GM18519 (cell line): ENCODE results near the gene APOBEC3H.
"Not testable (repeated sequence)": the region's sequence is repeated elsewhere in the genome, so short reads cannot be mapped to it uniquely, and the experiment has no call there.

ENCODE experiments used
- ATAC-seq: cut with Tn5 transposase; IDR thresholded peaks from one replicate; pipeline ENCODE4 v1.9.1; 2021; ENCODE audit warnings: mild to moderate bottlenecking, moderate library complexity; ENCODE audit not compliant: unreplicated experiment, low FRiP score

APOBEC3H gene

GRCh38 chr22:39097098-39098020, at the start of gene APOBEC3H:
TSS of gene APOBEC3H (plus strand) at chr22:39097244. CDS start at chr22:39100279, 3,035 bp downstream.
- no peak for ATAC-seq

GRCh38 chr22:39049486-39049885, 47.6 kb upstream of the APOBEC3H start:
- not testable (repeated sequence) for ATAC-seq

GRCh38 chr22:39051844-39052495, 45.1 kb upstream of the APOBEC3H start:
- ATAC-seq, result not testable (repeated sequence)

- ATAC-seq, result no peak
These were observed 41.4 kb upstream of the APOBEC3H start for GRCh38 chr22:39055658-39056057.

GRCh38 chr22:39061290-39061689, 35.8 kb upstream of the APOBEC3H start:
- ATAC-seq, result not testable (repeated sequence)

GRCh38 chr22:39061951-39062350, 35.1 kb upstream of the APOBEC3H start:
- not testable (repeated sequence) for ATAC-seq

GRCh38 chr22:39063904-39064303, 33.1 kb upstream of the APOBEC3H start:
- ATAC-seq, result not testable (repeated sequence)

- not testable (repeated sequence) for ATAC-seq
These were observed 30.4 kb upstream of the APOBEC3H start for GRCh38 chr22:39066442-39067276.

GRCh38 chr22:39068033-39068785, 28.8 kb upstream of the APOBEC3H start:
- no peak for ATAC-seq

GRCh38 chr22:39070186-39070585, 26.9 kb upstream of the APOBEC3H start:
- ATAC-seq, result no peak

- not testable (repeated sequence) for ATAC-seq
These were observed 24.5 kb upstream of the APOBEC3H start for GRCh38 chr22:39072581-39072981.

- no peak for ATAC-seq
These were observed 23.1 kb upstream of the APOBEC3H start for GRCh38 chr22:39073981-39074380.

GRCh38 chr22:39076155-39077025, 20.7 kb upstream of the APOBEC3H start:
- ATAC-seq, result not testable (repeated sequence)

- ATAC-seq, result peak; percentile 58
These were observed 19.8 kb upstream of the APOBEC3H start, which contains the start of gene APOBEC3G for GRCh38 chr22:39077026-39077840. TSS of gene APOBEC3G (plus strand) at chr22:39077275. CDS start at chr22:39077362, 87 bp downstream.

GRCh38 chr22:39077912-39078311, 19.1 kb upstream of the APOBEC3H start:
- not testable (repeated sequence) for ATAC-seq

GRCh38 chr22:39078329-39078728, 18.7 kb upstream of the APOBEC3H start:
- no peak for ATAC-seq

- ATAC-seq, result not testable (repeated sequence)
These were observed 17.9 kb upstream of the APOBEC3H start for GRCh38 chr22:39079054-39079637.
